ENCODE measurements around the gene RNF166. TPM values are rescaled to one million over a fixed set of nuclear protein-coding genes. Genes with fewer than 3 reads are reported as not detected.

RNF166 gene
- total RNA-seq, 1 experiment from 2014 or later = 18.5 TPM

DNA sequence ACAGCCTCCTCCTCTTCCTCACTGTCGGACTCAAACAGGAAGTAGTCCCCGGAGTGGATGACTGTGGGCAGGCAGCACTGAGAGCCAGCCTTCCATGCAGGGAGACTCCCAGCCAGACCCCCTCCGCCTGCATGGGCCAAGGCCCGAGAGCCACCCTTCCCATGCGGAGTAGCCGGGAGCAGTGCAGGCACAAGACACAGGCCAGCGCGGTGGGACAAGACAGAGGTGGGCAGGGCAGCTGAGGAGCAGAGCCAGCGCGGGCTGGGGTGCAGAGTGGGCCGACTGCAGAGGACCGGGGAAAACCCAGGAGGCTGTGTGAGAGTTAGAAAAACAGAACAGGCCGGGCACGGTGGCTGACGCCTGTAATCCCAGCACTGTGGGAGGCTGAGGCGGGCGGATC, 17.7 kb upstream of the RNF166 start:
- DNase-seq (ENCODE audit: low read depth) = no peak

GRCh38 chr16:88723507-88723887, 17.3 kb upstream of the RNF166 start:
- no peak for DNase-seq (ENCODE audit: low read depth)

GRCh38 chr16:88722784-88723506, 16.7 kb upstream of the RNF166 start:
- no peak for DNase-seq (ENCODE audit: low read depth)

DNA sequence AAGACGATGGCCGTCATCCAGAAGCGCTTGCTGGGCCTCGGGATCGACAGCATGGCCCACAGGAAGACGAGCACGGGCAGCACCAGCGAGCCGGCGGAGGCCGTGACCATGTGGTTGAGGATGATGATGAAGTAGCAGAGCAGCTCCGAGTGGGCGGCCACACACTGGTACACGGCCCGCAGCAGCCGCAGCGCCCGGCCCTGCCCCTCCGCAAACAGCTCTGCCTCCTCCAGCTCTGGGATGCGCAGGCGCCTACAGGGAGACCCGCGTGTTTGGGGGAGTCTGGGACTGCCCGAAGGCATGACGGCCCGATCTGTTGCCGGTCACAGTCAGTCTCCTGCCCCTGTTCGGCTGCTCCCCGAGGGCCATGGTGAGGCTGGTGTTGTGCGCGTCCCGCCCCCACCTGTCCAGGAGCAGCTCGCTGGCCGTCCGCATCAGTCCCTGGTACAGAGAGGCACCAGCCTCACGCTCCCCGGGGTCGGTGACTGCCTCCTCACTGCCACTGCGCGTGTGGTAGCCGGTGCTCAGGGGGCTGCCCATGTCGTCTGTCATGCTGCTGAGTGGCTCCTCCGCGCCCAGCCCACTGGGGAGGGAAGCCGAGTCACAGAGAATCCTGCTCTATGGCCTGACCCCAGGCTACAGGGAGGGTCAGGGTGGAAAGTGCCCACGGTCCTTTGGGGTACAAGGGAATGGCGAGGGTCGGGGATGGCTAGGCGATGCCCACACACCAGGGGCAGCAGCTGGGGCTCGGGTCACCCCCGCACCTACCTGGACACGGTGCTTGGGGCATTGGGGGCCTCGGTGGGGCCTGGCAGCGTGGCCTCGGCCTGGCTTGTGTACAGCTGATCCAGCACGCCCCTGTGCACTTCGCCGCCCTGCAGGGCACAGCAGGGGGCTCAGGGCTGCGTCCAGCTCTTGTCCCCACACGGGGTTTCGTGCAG, 15.9 kb upstream of the RNF166 start:
- no peak for DNase-seq (ENCODE audit: low read depth)

GRCh38 chr16:88721236-88721635, 15.0 kb upstream of the RNF166 start:
- DNase-seq (ENCODE audit: low read depth) = no peak

GRCh38 chr16:88720396-88720970, 14.3 kb upstream of the RNF166 start:
- DNase-seq (ENCODE audit: low read depth) = no peak

GRCh38 chr16:88719933-88720296, 13.7 kb upstream of the RNF166 start:
- DNase-seq (ENCODE audit: low read depth) = no peak

DNA sequence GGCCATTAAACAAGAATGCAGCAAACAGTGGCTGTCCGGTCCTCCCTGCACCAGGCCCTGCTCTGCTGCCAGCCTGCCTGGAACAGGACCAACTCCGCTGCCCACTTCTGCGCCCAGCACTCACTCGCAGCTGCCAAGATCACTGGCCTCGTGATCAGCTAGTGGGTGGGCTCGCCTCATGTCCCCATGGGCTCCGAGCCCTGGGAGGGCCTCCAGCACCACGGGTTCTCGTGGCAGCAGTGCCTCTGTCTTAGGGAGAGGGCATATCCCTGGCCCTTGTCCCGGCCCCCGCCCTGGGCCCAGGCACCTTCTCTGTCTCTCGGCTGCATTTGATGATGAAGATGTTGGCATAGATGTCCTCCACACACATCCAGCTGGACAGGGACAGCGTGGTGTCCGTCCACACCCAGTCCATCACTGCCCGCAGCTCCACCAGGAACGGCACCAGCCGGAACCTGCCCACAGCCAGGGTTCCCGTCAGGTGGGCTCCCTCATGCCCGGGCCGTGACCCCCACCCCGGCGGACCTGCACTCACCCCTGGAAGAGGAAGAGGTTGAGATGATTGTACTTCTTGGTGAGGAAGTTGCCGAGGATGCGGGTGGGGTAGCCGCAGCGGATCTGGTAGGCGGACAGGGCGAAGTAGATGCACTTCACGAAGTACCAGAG, 13.2 kb upstream of the RNF166 start:
- DNase-seq (ENCODE audit: low read depth) = no peak

DNA sequence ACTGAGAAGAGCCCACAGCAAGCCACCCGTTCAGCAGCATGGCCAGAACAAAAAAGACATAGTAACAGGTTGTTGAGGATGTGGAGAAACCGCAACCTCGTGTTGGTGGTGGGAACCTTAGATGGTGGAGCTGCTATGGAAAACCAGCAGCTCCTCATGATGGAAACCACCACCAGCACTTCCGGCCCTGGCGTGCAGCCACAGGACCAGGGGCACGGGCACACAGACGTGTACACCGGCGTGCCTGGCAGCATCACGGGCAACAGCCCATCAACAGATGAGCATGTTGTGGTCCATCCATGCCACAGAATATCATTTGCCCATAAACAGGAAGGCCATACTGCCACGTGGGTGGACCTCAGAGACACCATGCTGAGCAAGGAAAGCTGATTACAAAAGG, 12.0 kb upstream of the RNF166 start:
- DNase-seq (ENCODE audit: low read depth) = no peak

- no peak for DNase-seq (ENCODE audit: low read depth)
These were observed 10.4 kb upstream of the RNF166 start for GRCh38 chr16:88716601-88717001.

GRCh38 chr16:88716201-88716600, 10.0 kb upstream of the RNF166 start:
- no peak for DNase-seq (ENCODE audit: low read depth)

- DNase-seq (ENCODE audit: low read depth) = no peak
These were observed 9.3 kb upstream of the RNF166 start for GRCh38 chr16:88715312-88716190.

DNA sequence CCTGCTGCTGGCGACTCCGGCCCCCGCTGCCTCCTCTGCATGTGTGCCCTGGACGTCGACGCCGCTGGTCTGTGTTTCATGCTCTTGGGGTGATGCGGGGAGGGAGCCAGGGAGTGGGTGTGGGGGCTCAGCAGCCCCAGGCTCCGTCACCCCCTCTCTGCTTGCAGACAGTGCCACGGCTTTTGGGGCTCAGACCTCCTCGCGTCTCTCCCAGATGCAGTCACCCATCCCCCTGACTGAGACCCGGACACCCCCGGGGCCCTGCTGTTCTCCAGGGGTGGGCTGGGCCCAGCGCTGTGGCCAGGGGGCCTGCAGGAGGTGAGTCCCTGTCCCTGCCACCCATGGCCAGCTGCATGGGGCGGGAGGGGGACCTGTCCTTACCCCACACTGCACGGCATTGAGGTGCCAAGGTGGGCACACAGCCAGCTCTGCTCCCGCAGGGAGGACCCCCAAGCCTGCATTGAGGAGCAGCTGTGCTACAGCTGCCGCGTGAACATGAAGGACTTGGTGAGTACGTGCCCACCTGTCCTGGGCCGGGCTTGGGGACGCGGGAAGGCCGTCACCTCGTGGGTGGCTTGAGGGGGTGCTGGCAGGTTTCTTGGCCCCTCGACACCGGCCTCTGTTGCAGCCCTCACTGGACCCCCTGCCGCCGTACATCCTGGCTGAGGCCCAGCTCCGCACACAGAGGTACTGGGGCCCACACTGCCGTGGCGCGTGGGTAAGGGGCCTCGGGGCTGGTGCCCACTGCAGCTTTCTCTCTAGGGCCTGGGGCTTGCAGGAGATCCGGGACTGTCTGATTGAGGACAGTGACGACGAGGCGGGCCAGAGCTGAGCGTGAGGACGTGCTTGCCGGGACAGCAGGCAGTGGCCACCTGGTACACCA, 8.5 kb upstream of the RNF166 start:
- DNase-seq (ENCODE audit: low read depth) = no peak

- no peak for DNase-seq (ENCODE audit: low read depth)
These were observed 7.6 kb upstream of the RNF166 start for GRCh38 chr16:88713568-88714419.

DNA sequence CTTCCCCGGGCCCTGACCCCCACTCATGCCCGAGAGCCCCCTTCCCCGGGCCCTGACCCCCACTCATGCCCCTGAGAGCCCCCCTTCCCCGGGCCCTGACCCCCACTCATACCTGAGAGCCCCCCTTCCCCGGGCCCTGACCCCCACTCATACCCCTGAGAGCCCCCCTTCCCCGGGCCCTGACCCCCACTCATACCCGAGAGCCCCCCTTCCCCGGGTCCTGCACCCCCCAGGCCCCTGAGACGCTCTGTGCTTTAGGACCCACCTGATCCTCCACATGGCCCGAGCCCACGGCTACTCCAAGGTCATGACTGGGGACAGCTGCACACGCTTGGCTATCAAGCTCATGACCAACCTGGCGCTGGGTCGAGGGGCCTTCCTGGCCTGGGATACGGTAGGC, 6.8 kb upstream of the RNF166 start:
- DNase-seq (ENCODE audit: low read depth) = no peak

GRCh38 chr16:88712362-88712979, 6.3 kb upstream of the RNF166 start:
- DNase-seq (ENCODE audit: low read depth) = no peak

- no peak for DNase-seq (ENCODE audit: low read depth)
These were observed 5.6 kb upstream of the RNF166 start for GRCh38 chr16:88711750-88712340.

DNA sequence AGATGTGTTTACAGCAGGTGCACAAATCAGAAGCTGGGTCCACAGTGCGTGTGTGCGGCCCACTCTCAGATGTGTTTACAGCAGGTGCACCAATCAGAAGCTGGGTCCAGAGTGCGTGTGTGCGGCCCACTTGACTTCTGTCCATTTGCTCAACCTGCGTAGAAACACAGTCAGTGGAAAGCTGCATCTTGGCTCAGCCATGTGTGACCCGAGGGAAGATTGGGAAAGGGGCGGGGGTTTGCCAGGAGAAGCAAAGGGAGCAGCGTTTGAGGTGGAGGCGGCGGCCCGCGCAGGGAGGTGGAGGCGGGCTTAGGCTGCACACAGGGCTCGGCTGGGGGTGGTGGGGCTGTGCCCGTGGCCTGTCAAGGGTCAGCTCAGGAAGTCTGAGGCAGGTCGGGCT, 4.3 kb upstream of the RNF166 start:
- DNase-seq (ENCODE audit: low read depth) = no peak

Measured in Daoy (cell line).